LNCAP (cell line): Measurements from ENCODE around the gene SHMT1.

Experiments
- CTCF ChIP-seq: fragments of 450-650 bp; IDR thresholded peaks from 2 replicates; pipeline ENCODE4 v1.5.1; 2017; ENCODE audit warnings: mild to moderate bottlenecking

The SHMT1 gene

DNA sequence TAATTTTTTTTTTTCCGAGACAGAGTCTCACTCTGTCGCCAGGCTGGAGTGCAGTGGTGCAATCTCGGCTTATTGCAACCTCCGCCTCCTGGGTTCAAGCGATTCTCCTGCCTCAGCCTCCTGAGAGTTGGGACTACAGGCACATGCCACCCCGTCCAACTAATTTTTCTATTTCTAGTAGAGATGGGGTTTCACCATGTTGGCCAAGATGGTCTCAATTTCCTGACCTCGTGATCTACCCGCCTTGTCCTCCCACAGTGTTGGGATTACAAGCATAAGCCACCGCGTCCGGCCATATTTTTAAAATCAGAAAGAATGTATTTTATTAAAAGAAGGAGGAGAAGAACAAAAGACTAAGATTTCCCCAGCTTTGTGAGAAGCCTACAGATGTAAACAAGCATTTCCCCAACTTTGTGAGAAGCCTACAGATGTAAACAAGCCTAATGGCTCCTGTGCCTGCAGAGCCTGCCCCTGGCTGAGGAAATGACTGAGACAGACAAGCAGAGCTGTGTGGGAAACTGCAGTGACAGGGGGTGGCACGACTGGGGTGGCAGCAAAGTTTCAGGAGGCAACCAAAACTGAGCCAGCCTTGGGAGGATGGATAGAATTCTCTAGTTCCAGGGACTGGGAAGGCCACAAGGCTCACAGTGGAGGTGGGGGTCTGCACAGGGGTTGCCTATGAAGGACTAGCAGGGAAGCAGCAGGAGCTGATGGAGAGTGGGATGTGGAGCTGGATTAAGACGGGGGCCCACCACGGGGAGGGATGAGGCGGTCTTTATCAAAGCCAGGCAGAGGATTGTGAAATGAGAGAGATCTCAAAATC lies 71.4 kb downstream of the SHMT1 start:
- TF ChIP-seq CTCF = no peak

DNA sequence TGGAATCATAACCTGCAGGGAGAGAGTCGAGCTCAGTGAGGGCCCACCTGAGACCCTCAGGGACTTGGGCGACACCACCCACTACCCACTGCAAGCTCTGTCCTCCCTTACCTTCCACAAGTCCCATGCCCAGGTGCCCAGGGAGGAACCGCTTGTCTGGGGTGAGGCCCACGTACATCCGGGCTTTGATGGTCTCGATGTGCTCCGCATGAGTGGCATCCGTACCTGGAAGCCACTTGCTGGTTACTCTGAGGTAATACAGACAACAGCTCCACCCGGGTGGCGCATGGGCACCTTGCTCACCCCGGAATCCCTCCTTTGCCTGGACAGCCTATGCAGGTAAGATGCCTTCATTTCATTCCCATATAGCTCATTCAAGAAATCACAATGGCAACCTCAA lies 78.1 kb downstream of the SHMT1 start:
- no peak for TF ChIP-seq CTCF

GRCh38 chr17:18281788-18282187 lies 81.6 kb downstream of the SHMT1 start:
- TF ChIP-seq CTCF = no peak

- TF ChIP-seq CTCF = no peak
Observed at GRCh38 chr17:18280766-18281371, 82.5 kb downstream of the SHMT1 start.

- TF ChIP-seq CTCF = no peak
Observed at GRCh38 chr17:18280249-18280648, 83.1 kb downstream of the SHMT1 start.

GRCh38 chr17:18278867-18279266 lies 84.5 kb downstream of the SHMT1 start:
- TF ChIP-seq CTCF = no peak
